ENCODE data around the gene KIDINS220. TPM values are rescaled to one million over a fixed set of nuclear protein-coding genes. Genes with fewer than 3 reads are reported as not detected.

The KIDINS220 gene
- total and polyA plus RNA-seq, 2 of the 13 experiments (the other 11 are each of a cell fraction or from before 2014, with no cell fraction given) = 25.2 to 32.3 TPM

DNA sequence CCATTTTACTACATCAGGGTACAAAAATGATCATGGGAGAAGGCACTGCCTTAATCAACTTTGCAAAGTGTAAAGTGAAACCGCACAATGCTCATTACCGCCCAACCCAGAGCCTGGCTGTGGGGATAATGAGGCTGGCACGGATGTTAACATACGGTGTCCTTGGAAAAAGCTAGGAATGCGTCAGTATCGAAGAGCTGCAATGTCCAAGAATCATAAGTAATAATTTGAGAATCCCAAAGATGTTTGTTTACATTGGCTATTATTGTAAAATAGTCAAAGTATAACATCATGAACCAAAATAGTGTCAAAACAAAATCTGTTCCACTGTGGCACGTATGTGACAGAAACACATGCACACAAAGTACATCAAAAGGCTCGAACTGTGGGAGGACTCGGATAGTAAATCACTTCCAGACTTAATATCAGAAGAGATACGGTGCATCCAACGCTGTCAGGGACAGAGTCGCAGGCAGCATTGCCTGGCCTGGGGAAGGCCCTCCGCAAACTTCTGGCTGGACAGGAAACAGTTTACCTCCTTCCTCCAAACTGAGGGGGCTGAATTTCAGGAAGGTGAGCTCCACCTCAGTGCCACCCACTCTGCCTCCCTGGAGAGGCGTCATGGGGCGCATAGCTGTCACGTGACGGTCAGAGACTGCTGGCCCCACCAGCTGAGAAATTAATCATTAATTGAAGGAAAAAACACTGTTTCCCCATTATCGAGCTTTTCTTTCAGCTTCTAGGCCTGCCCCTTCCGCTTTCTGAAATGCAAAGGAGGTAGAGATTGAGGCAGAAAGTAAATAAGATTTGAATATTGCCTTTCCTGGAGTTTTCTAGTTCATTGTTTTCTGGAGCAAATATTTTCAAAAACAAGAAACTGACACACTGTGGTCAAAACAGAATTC, 157.3 kb downstream of the KIDINS220 start (continued):
- TF ChIP-seq, protein P1, sequence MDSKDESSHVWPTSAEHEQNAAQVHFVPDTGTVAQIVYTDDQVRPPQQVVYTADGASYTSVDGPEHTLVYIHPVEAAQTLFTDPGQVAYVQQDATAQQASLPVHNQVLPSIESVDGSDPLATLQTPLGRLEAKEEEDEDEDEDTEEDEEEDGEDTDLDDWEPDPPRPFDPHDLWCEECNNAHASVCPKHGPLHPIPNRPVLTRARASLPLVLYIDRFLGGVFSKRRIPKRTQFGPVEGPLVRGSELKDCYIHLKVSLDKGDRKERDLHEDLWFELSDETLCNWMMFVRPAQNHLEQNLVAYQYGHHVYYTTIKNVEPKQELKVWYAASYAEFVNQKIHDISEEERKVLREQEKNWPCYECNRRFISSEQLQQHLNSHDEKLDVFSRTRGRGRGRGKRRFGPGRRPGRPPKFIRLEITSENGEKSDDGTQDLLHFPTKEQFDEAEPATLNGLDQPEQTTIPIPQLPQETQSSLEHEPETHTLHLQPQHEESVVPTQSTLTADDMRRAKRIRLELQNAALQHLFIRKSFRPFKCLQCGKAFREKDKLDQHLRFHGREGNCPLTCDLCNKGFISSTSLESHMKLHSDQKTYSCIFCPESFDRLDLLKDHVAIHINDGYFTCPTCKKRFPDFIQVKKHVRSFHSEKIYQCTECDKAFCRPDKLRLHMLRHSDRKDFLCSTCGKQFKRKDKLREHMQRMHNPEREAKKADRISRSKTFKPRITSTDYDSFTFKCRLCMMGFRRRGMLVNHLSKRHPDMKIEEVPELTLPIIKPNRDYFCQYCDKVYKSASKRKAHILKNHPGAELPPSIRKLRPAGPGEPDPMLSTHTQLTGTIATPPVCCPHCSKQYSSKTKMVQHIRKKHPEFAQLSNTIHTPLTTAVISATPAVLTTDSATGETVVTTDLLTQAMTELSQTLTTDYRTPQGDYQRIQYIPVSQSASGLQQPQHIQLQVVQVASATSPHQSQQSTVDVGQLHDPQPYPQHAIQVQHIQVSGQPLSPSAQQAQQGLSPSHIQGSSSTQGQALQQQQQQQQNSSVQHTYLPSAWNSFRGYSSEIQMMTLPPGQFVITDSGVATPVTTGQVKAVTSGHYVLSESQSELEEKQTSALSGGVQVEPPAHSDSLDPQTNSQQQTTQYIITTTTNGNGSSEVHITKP (CRISPR knock-in tag; IDR thresholded peaks at IDR 0.05; ENCODE audit: low read depth) = 0 out of 2 replicates have a peak, but pooled peaks have one; percentile 27
- TF ChIP-seq SUZ12 (IDR thresholded peaks at IDR 0.05; ENCODE audit: low read depth, low read length) (no peak), KMT2B (CRISPR knock-in tag; IDR thresholded peaks at IDR 0.05) (peak; percentile 53; the same call in 1 of the 2 replicates), DNMT3B (CRISPR knock-in tag; conservative IDR thresholded peaks at IDR 0.05) (peak; percentile 51; the same call in 1 of the 2 replicates), BRD4 (CRISPR knock-in tag; IDR thresholded peaks at IDR 0.05) (peak; percentile 57), SOX6 (IDR thresholded peaks at IDR 0.05) (no peak), SOX6 (CRISPR knock-in tag; IDR thresholded peaks at IDR 0.05) (peak; percentile 88), KAT8 (CRISPR knock-in tag; IDR thresholded peaks at IDR 0.05) (peak; percentile 69; the same call in 1 of the 2 replicates), ELF1 (CRISPR knock-in tag; IDR thresholded peaks at IDR 0.05) (peak; percentile 79), ZNF253 (CRISPR knock-in tag; IDR thresholded peaks at IDR 0.05; ENCODE audit: borderline replicate concordance) (no peak)
- TF ChIP-seq, protein P2, sequence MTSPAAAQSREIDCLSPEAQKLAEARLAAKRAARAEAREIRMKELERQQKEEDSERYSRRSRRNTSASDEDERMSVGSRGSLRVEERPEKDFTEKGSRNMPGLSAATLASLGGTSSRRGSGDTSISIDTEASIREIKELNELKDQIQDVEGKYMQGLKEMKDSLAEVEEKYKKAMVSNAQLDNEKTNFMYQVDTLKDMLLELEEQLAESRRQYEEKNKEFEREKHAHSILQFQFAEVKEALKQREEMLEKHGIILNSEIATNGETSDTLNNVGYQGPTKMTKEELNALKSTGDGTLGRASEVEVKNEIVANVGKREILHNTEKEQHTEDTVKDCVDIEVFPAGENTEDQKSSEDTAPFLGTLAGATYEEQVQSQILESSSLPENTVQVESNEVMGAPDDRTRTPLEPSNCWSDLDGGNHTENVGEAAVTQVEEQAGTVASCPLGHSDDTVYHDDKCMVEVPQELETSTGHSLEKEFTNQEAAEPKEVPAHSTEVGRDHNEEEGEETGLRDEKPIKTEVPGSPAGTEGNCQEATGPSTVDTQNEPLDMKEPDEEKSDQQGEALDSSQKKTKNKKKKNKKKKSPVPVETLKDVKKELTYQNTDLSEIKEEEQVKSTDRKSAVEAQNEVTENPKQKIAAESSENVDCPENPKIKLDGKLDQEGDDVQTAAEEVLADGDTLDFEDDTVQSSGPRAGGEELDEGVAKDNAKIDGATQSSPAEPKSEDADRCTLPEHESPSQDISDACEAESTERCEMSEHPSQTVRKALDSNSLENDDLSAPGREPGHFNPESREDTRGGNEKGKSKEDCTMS (CRISPR knock-in tag; conservative IDR thresholded peaks at IDR 0.05) = no peak
- TF ChIP-seq, protein P3, sequence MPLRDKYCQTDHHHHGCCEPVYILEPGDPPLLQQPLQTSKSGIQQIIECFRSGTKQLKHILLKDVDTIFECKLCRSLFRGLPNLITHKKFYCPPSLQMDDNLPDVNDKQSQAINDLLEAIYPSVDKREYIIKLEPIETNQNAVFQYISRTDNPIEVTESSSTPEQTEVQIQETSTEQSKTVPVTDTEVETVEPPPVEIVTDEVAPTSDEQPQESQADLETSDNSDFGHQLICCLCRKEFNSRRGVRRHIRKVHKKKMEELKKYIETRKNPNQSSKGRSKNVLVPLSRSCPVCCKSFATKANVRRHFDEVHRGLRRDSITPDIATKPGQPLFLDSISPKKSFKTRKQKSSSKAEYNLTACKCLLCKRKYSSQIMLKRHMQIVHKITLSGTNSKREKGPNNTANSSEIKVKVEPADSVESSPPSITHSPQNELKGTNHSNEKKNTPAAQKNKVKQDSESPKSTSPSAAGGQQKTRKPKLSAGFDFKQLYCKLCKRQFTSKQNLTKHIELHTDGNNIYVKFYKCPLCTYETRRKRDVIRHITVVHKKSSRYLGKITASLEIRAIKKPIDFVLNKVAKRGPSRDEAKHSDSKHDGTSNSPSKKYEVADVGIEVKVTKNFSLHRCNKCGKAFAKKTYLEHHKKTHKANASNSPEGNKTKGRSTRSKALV (CRISPR knock-in tag; IDR thresholded peaks at IDR 0.05) = peak; percentile 45; the same call in 1 of the 2 replicates
- TF ChIP-seq, protein P4, sequence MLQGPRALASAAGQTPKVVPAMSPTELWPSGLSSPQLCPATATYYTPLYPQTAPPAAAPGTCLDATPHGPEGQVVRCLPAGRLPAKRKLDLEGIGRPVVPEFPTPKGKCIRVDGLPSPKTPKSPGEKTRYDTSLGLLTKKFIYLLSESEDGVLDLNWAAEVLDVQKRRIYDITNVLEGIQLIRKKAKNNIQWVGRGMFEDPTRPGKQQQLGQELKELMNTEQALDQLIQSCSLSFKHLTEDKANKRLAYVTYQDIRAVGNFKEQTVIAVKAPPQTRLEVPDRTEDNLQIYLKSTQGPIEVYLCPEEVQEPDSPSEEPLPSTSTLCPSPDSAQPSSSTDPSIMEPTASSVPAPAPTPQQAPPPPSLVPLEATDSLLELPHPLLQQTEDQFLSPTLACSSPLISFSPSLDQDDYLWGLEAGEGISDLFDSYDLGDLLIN (CRISPR knock-in tag; IDR thresholded peaks at IDR 0.05; ENCODE audit: borderline replicate concordance) = 0 out of 2 replicates have a peak, but pooled peaks have one; percentile 55
- TF ChIP-seq, protein P5, sequence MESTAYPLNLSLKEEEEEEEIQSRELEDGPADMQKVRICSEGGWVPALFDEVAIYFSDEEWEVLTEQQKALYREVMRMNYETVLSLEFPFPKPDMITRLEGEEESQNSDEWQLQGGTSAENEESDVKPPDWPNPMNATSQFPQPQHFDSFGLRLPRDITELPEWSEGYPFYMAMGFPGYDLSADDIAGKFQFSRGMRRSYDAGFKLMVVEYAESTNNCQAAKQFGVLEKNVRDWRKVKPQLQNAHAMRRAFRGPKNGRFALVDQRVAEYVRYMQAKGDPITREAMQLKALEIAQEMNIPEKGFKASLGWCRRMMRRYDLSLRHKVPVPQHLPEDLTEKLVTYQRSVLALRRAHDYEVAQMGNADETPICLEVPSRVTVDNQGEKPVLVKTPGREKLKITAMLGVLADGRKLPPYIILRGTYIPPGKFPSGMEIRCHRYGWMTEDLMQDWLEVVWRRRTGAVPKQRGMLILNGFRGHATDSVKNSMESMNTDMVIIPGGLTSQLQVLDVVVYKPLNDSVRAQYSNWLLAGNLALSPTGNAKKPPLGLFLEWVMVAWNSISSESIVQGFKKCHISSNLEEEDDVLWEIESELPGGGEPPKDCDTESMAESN (CRISPR knock-in tag; conservative IDR thresholded peaks at IDR 0.05) = peak; percentile 85; the same call in 1 of the 2 replicates
- TF ChIP-seq, protein P6, sequence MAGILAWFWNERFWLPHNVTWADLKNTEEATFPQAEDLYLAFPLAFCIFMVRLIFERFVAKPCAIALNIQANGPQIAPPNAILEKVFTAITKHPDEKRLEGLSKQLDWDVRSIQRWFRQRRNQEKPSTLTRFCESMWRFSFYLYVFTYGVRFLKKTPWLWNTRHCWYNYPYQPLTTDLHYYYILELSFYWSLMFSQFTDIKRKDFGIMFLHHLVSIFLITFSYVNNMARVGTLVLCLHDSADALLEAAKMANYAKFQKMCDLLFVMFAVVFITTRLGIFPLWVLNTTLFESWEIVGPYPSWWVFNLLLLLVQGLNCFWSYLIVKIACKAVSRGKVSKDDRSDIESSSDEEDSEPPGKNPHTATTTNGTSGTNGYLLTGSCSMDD (CRISPR knock-in tag; IDR thresholded peaks at IDR 0.05) = no peak

All from HepG2 (cell line).